ENCODE results near the gene CORO1A. TPM values are rescaled to one million over a fixed set of nuclear protein-coding genes. Genes with fewer than 3 reads are reported as not detected.
"Not testable (repeated sequence)": the region's sequence is repeated elsewhere in the genome, so short reads cannot be mapped to it uniquely, and the experiment has no call there.

The CORO1A gene
- total RNA-seq, 1 donor from 2014 or later, result 0.79 TPM

DNA sequence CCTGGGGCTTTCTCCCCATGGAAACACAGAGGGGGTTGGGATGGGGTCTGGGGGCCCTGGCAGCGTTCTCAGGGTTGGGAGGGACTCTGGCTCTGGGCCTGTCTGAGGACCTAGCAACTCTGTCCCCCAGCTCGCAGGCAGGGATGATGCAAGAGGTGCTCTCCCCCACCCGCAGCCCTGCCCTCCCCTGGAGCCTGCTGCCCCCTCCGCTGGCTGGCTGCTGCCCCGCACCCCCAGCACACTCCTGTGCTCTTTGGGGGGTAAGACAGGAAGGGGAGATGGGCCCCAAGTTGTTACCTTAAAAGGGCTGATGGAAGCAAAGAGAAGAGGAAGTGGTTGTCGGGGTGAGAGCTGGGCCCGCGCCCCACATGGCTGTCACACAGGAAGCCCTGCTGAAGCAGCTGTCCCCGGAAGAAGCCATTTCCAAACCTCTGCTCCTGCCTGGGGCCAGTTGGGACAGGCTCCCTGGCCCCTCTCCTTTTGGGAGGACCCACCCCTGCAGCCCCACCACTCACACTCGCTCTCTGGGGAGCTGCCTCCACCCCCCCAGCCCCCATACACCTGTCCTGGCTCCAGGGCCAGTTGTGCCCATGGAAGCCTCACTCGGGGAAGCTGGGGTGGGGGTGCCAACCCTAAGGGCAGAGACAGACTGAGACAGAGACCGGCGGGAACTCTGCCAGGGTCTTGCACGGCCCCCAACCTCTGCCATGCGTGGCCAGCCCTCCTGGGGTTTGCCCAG is 2.5 kb downstream of the CORO1A start:
- H3K4me3 ChIP-seq (ENCODE audit: low read depth, low read length), result no peak overlapping the region
- H3K36me3 ChIP-seq (ENCODE audit: control insufficient read depth, insufficient read depth, low read length), result no peaks in the 10 kb centered on the region
- TF ChIP-seq, protein P1, sequence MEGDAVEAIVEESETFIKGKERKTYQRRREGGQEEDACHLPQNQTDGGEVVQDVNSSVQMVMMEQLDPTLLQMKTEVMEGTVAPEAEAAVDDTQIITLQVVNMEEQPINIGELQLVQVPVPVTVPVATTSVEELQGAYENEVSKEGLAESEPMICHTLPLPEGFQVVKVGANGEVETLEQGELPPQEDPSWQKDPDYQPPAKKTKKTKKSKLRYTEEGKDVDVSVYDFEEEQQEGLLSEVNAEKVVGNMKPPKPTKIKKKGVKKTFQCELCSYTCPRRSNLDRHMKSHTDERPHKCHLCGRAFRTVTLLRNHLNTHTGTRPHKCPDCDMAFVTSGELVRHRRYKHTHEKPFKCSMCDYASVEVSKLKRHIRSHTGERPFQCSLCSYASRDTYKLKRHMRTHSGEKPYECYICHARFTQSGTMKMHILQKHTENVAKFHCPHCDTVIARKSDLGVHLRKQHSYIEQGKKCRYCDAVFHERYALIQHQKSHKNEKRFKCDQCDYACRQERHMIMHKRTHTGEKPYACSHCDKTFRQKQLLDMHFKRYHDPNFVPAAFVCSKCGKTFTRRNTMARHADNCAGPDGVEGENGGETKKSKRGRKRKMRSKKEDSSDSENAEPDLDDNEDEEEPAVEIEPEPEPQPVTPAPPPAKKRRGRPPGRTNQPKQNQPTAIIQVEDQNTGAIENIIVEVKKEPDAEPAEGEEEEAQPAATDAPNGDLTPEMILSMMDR (IDR thresholded peaks at IDR 0.05; ENCODE audit: insufficient read depth, low read length, severe bottlenecking), result no peak
- DNase-seq (ENCODE audit: low read depth), result no peak
- H3K27me3 ChIP-seq (ENCODE audit: control insufficient read depth, insufficient read depth, low read length), result no peaks in the 10 kb centered on the region
- FAIRE-seq, result no peak

DNA sequence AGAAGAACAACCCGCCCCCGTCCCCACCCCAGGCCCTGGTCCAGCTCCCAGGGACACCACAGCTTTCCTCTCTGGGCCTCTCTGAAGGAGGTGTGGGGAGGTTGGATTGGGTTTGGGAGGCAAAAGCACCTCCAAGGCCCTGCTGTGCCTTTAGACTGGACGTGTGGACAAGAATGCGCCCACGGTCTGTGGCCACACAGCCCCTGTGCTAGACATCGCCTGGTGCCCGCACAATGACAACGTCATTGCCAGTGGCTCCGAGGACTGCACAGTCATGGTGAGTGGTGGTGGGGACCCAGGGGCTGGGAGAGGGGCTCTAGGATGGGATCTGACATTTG is 3.0 kb downstream of the CORO1A start:
- Histone ChIP-seq H3K27me3 (ENCODE audit: control insufficient read depth, insufficient read depth, low read length) (no peaks in the 10 kb centered on the region), H3K4me3 (ENCODE audit: low read depth, low read length) (no peak overlapping the region), H3K36me3 (ENCODE audit: control insufficient read depth, insufficient read depth, low read length) (no peaks in the 10 kb centered on the region)
- TF ChIP-seq, protein P1 (IDR thresholded peaks at IDR 0.05; ENCODE audit: insufficient read depth, low read length, severe bottlenecking), result no peak
- FAIRE-seq, result no peak
- no peak for DNase-seq (ENCODE audit: low read depth)

DNA sequence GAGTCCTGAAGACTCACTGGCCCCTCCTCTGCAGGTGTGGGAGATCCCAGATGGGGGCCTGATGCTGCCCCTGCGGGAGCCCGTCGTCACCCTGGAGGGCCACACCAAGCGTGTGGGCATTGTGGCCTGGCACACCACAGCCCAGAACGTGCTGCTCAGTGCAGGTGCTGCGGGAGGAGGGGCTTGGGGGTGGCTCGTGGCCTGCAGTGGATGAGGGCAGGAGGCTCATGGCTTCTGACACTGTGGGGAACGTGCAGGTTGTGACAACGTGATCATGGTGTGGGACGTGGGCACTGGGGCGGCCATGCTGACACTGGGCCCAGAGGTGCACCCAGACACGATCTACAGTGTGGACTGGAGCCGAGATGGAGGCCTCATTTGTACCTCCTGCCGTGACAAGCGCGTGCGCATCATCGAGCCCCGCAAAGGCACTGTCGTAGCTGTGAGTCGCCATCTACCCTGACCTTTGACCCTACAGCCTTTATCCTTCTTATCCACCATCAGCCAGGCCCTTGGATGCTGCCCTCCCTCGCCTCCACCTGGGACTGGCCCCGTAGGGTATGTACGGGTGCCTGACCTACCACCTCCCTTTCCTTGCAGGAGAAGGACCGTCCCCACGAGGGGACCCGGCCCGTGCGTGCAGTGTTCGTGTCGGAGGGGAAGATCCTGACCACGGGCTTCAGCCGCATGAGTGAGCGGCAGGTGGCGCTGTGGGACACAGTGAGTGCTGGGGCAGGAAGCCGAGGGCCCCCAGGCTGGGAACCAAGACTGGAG is 3.6 kb downstream of the CORO1A start:
- Histone ChIP-seq H3K4me3 (ENCODE audit: low read depth, low read length) (no peak overlapping the region), H3K36me3 (ENCODE audit: control insufficient read depth, insufficient read depth, low read length) (no peaks in the 10 kb centered on the region), H3K27me3 (ENCODE audit: control insufficient read depth, insufficient read depth, low read length) (no peaks in the 10 kb centered on the region)
- TF ChIP-seq, protein P1 (IDR thresholded peaks at IDR 0.05; ENCODE audit: insufficient read depth, low read length, severe bottlenecking), result peak; percentile 91
- DNase-seq (ENCODE audit: low read depth) (peak; percentile 27), FAIRE-seq (no peak)

DNA sequence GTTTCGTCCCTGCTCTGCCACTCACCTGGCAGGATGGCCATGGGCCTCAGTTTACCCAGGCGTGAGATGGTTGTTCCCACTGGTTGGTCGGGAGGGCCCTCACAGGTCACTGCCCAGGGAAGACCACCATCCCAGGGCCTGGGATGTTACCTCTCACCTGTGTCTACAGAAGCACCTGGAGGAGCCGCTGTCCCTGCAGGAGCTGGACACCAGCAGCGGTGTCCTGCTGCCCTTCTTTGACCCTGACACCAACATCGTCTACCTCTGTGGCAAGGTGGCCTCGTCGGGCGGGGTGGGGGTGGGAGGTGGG is 4.1 kb downstream of the CORO1A start:
- TF ChIP-seq, protein P1 (IDR thresholded peaks at IDR 0.05; ENCODE audit: insufficient read depth, low read length, severe bottlenecking), result no peak
- Histone ChIP-seq H3K27me3 (ENCODE audit: control insufficient read depth, insufficient read depth, low read length) (no peaks in the 10 kb centered on the region), H3K36me3 (ENCODE audit: control insufficient read depth, insufficient read depth, low read length) (no peaks in the 10 kb centered on the region), H3K4me3 (ENCODE audit: low read depth, low read length) (no peak overlapping the region)
- DNase-seq (ENCODE audit: low read depth) (no peak), FAIRE-seq (no peak)

DNA sequence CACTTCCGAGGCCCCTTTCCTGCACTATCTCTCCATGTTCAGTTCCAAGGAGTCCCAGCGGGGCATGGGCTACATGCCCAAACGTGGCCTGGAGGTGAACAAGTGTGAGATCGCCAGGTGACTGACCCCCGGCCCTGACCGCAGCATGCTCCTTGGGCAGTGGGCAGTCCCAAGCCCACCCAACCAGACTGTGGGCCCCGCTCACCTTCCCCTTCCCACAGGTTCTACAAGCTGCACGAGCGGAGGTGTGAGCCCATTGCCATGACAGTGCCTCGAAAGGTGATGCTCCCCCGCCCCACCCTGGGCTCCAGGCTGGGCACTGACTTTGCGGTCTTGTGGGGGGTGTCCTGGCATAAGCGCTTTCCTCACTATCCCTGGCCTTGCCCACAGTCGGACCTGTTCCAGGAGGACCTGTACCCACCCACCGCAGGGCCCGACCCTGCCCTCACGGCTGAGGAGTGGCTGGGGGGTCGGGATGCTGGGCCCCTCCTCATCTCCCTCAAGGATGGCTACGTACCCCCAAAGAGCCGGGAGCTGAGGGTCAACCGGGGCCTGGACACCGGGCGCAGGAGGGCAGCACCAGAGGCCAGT is 4.7 kb downstream of the CORO1A start:
- FAIRE-seq, result no peak
- no peak for DNase-seq (ENCODE audit: low read depth)
- Histone ChIP-seq H3K27me3 (ENCODE audit: control insufficient read depth, insufficient read depth, low read length) (no peaks in the 10 kb centered on the region), H3K36me3 (ENCODE audit: control insufficient read depth, insufficient read depth, low read length) (no peaks in the 10 kb centered on the region), H3K4me3 (ENCODE audit: low read depth, low read length) (no peak overlapping the region)
- TF ChIP-seq, protein P1 (IDR thresholded peaks at IDR 0.05; ENCODE audit: insufficient read depth, low read length, severe bottlenecking), result no peak

GRCh38 chr16:30191158-30191557 is 7.8 kb downstream of the CORO1A start:
- not testable (repeated sequence) for H3K4me3 ChIP-seq (ENCODE audit: low read depth, low read length); FAIRE-seq; H3K36me3 ChIP-seq (ENCODE audit: control insufficient read depth, insufficient read depth, low read length); DNase-seq (ENCODE audit: low read depth); H3K27me3 ChIP-seq (ENCODE audit: control insufficient read depth, insufficient read depth, low read length)

DNA sequence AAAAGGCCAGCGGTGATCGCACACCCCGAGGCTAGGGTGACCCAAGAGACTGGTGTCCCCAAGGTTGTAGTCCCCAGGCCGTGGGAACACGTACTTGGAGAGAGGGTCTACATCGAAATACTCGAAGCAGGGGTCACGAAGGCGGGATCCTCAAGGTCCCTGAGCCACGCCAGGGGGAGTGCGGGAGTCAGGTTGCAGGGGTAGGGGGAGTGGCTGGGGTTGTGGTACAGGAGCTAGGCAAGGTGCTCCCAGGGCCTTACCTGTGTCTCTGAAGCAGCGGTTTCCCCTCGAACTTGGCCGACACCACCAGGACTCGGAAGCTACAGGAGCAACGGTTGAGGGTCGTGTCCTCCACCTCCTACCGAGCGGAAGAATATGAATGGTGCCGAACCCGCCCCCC is 9.7 kb downstream of the CORO1A start:
- DNase-seq (ENCODE audit: low read depth); H3K36me3 ChIP-seq (ENCODE audit: control insufficient read depth, insufficient read depth, low read length); FAIRE-seq; H3K27me3 ChIP-seq (ENCODE audit: control insufficient read depth, insufficient read depth, low read length); H3K4me3 ChIP-seq (ENCODE audit: low read depth, low read length): not testable (repeated sequence)

GRCh38 chr16:30193615-30194014 is 10.2 kb downstream of the CORO1A start, which contains the start of the genes BOLA2B and SLX1A:
BOLA2B (minus strand) TSS chr16:30193666; CDS start chr16:30193595, 71 bp downstream.
SLX1A (plus strand) TSS chr16:30193875; CDS start chr16:30194085, 210 bp downstream.
- not testable (repeated sequence) for DNase-seq (ENCODE audit: low read depth); H3K27me3 ChIP-seq (ENCODE audit: control insufficient read depth, insufficient read depth, low read length); H3K36me3 ChIP-seq (ENCODE audit: control insufficient read depth, insufficient read depth, low read length)
- peak; percentile 43 for FAIRE-seq
- H3K4me3 ChIP-seq (ENCODE audit: low read depth, low read length), result peak within 1 kb of the TSS; percentile 34

Data from bronchial epithelial cell (primary cell).